PC-3 (cell line): ENCODE data around the gene MET. TPM values are rescaled to one million over a fixed set of nuclear protein-coding genes. Genes with fewer than 3 reads are reported as not detected.

ENCODE experiments used
- ATAC-seq: fragments of 200-7000 bp; cut with Tn5 transposase; 2 replicates; pipeline ENCODE4 v1.9.1; 2020; ENCODE audit warnings: mild to moderate bottlenecking, moderate library complexity
- BruUV-seq: library from RNA; stranded (reverse); fragments of 400-500 nt; replicated peaks from 2 replicates; lab custom pipeline; 2021; lab: Mats Ljungman, UMichigan
- CTCF ChIA-PET: fragments of 300-600 bp; sonication (Branson Sonifier 250); formaldehyde crosslinking; loops from one replicate; lab custom pipeline; 2022; ENCODE audit warnings: antibody characterized with exemption; lab: Charles Lee
- POLR2A ChIA-PET: fragments of 300-600 bp; sonication (Branson Sonifier 250); formaldehyde crosslinking; loops from one replicate; lab custom pipeline; 2022; ENCODE audit warnings: antibody characterized with exemption; ENCODE audit not compliant: unreplicated experiment; lab: Charles Lee
- DNase-seq: peaks from one replicate; pipeline ENCODE4 v3.0.0-alpha.2; 2015
- H2AFZ ChIP-seq: fragments of 300-600 bp; sonication (generic); 2 replicates; pipeline ENCODE4 v1.6.0; 2016; ENCODE audit warnings: antibody characterized with exemption, low read length
- H3F3A ChIP-seq: fragments of 300-600 bp; sonication (generic); one replicate; pipeline ENCODE4 v1.6.0; 2017; ENCODE audit warnings: antibody characterized with exemption, low read length, control low read depth, mild to moderate bottlenecking; ENCODE audit not compliant: unreplicated experiment
- H3K27ac ChIP-seq: fragments of 300-600 bp; sonication (generic); 2 replicates; pipeline ENCODE4 v1.5.1; 2016; ENCODE audit warnings: mild to moderate bottlenecking, low read length
- H3K27me3 ChIP-seq: fragments of 300-600 bp; sonication (generic); 2 replicates; pipeline ENCODE4 v1.6.1; 2016; ENCODE audit warnings: low read length, mixed read lengths
- H3K36me3 ChIP-seq: fragments of 300-600 bp; sonication (generic); 2 replicates; pipeline ENCODE4 v1.6.1; 2016; ENCODE audit warnings: low read depth, mixed run types, low read length, mixed read lengths
- H3K4me1 ChIP-seq: fragments of 300-600 bp; sonication (generic); 2 replicates; pipeline ENCODE4 v1.5.1; 2016; ENCODE audit warnings: low read length; ENCODE audit not compliant: insufficient read depth
- H3K4me2 ChIP-seq: fragments of 300-600 bp; sonication (generic); 2 replicates; pipeline ENCODE4 v1.6.0; 2016; ENCODE audit warnings: low read length
- H3K4me3 ChIP-seq: fragments of 300-600 bp; sonication (generic); 2 replicates; pipeline ENCODE4 v1.5.1; 2016; ENCODE audit warnings: mild to moderate bottlenecking, low read length, mixed read lengths
- H3K79me2 ChIP-seq: fragments of 300-600 bp; sonication (generic); 2 replicates; pipeline ENCODE4 v1.6.1; 2017; ENCODE audit warnings: low read length, mixed read lengths
- H3K9ac ChIP-seq: fragments of 300-600 bp; sonication (generic); 2 replicates; pipeline ENCODE4 v1.6.0; 2016; ENCODE audit warnings: mild to moderate bottlenecking, low read length
- H3K9me2 ChIP-seq: fragments of 300-600 bp; sonication (generic); replicated peaks from 2 replicates; pipeline ENCODE4 v1.6.1; 2016; ENCODE audit warnings: mixed run types, low read length, mixed read lengths
- H3K9me3 ChIP-seq: fragments of 300-600 bp; sonication (generic); 2 replicates; pipeline ENCODE4 v1.6.1; 2016; ENCODE audit warnings: low read length, mixed read lengths
- H4K20me1 ChIP-seq: fragments of 300-600 bp; sonication (generic); 2 replicates; pipeline ENCODE4 v1.6.1; 2016; ENCODE audit warnings: low read length, mixed read lengths
- CTCF ChIP-seq: fragments of 300-600 bp; sonication (generic); conservative IDR thresholded peaks from 2 replicates; pipeline ENCODE4 v1.5.1; 2017; ENCODE audit warnings: antibody characterized with exemption, low read depth, mild to moderate bottlenecking, low read length
- EZH2 ChIP-seq: fragments of 300-600 bp; sonication (generic); IDR thresholded peaks from one replicate; pipeline ENCODE4 v1.6.1; 2017; ENCODE audit warnings: antibody characterized with exemption, mild to moderate bottlenecking, low read length; ENCODE audit not compliant: unreplicated experiment
- EZH2phosphoT487 ChIP-seq: fragments of 300-600 bp; sonication (generic); IDR thresholded peaks from 2 replicates; pipeline ENCODE4 v1.6.1; 2018; ENCODE audit warnings: mild to moderate bottlenecking, antibody characterized with exemption, low read length, borderline replicate concordance
- intact Hi-C: fragments of 100-400 bp; cut with micrococcal nuclease; formaldehyde crosslinking; loops from 2 replicates; pipeline ENCODE4 v1.9.0; 2023
- total RNA-seq: library from RNA; depleted of rRNA; stranded (reverse); fragments of >200 nt; gene quantifications from 2 replicates; pipeline ENCODE4 v1.2.3, GENCODE V29; 2014

Gene MET
- total RNA-seq, 1 experiment from 2014 or later: 118 TPM

GRCh38 chr7:116730097-116731022 is 58.4 kb downstream of the MET start:
- H3K9me3 ChIP-seq: no peaks in the 10 kb centered on the region
- H3K36me3 ChIP-seq: peaks cover 47% of the 10 kb centered on the region
- H3K9ac ChIP-seq: no peak overlapping the region
- H4K20me1 ChIP-seq: peaks cover 35% of the 10 kb centered on the region
- H3K27ac ChIP-seq: no peak overlapping the region; the same call in 1 of the 2 replicates
- POLR2A ChIA-PET: interaction anchor here (0.6 kb wide), 1 partner anchor 38 kb away, joined by 5 read pairs; no protein-coding TSS in a partner anchor
- CTCF ChIA-PET: no interaction called here
- ATAC-seq (peak; percentile 81), DNase-seq (peak; percentile 82)
- H3K4me3 ChIP-seq: no peak overlapping the region
- no peaks in the 10 kb centered on the region for H3K27me3 ChIP-seq
- TF ChIP-seq EZH2phosphoT487 (0 out of 2 replicates have a peak, but pooled peaks have one; percentile 37), CTCF (no peak)
- peak overlapping the region; percentile 26 for H3K4me2 ChIP-seq
- H3K79me2 ChIP-seq: peaks cover 79% of the 10 kb centered on the region
- no peaks in the 10 kb centered on the region for H3K9me2 ChIP-seq
- intact Hi-C loops: loop anchor here (1.0 kb wide), 1 partner anchor 55 kb away; no protein-coding TSS in a partner anchor
- H2AFZ ChIP-seq: no peak overlapping the region
- BruUV-seq: no TSS peak
- peaks cover 3% of the 10 kb centered on the region for H3F3A ChIP-seq
- H3K4me1 ChIP-seq: peaks cover 41% of the 10 kb centered on the region

GRCh38 chr7:116731023-116731395 is 59.0 kb downstream of the MET start:
- Histone ChIP-seq H3K9ac (no peak overlapping the region), H3K36me3 (peaks cover 48% of the 10 kb centered on the region), H3K27me3 (no peaks in the 10 kb centered on the region), H2AFZ (no peak overlapping the region), H3K4me3 (no peak overlapping the region), H3K79me2 (peaks cover 81% of the 10 kb centered on the region), H3K27ac (no peak overlapping the region), H3F3A (peaks cover 3% of the 10 kb centered on the region), H3K4me1 (peaks cover 41% of the 10 kb centered on the region), H3K4me2 (peak overlapping the region; percentile 27; the same call in 1 of the 2 replicates), H4K20me1 (peaks cover 35% of the 10 kb centered on the region), H3K9me3 (no peaks in the 10 kb centered on the region), H3K9me2 (no peaks in the 10 kb centered on the region)
- TF ChIP-seq EZH2phosphoT487: no peak
- no peak for TF ChIP-seq CTCF
- no peak for TF ChIP-seq EZH2
- no peak for DNase-seq
- intact Hi-C loops: no loop called here
- ChIA-PET CTCF (no interaction called here), POLR2A (interaction anchor here (0.6 kb wide), 1 partner anchor 39 kb away, joined by 5 read pairs; no protein-coding TSS in a partner anchor)
- BruUV-seq: no TSS peak
- ATAC-seq: peak; percentile 3; the same call in 1 of the 2 replicates
